Activated T-helper 1 cell treated with anti-CD3 and anti-CD28 coated beads, Interleukin-2, amount 50 U/mL, for 16 hours (primary cell): Measurements from ENCODE around the gene SPTBN5.
A peak's percentile ranks its signal among the peaks of the same experiment; 100 is the strongest.

Source experiments
- DNase-seq, 2 donors: peaks; one replicate each; pipeline ENCODE4 v3.0.0-alpha.2; 2020; ENCODE audit warnings: low read depth in 1 of 2, low spot score in 1 of 2

SPTBN5 gene

GRCh38 chr15:41885321-41885720 is 8.5 kb downstream of the SPTBN5 start:
- DNase-seq: no peak

DNA sequence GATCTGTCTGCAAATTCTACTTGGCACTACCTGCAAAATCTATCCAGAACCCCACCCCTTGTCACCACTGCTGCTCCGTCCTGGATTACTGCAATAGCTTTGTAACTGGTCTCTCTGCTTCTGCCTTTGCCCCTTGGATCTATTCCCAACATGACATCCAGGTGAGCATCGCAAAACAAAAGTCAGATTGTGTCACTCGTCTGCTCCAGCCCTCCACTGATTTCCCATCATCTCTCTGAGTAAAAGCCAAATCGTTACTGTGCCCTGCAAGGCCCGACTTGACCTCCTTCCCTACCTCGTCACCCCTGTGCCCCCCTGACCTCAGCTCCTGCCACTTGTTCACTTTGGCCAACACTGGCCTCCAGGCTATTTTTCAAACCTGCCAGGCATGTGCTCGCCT is 9.4 kb downstream of the SPTBN5 start:
- no peak for DNase-seq

- DNase-seq: no peak
These were observed 10.4 kb downstream of the SPTBN5 start for GRCh38 chr15:41883484-41883825.

- DNase-seq: no peak
These were observed 11.0 kb downstream of the SPTBN5 start for GRCh38 chr15:41882689-41883483.

DNA sequence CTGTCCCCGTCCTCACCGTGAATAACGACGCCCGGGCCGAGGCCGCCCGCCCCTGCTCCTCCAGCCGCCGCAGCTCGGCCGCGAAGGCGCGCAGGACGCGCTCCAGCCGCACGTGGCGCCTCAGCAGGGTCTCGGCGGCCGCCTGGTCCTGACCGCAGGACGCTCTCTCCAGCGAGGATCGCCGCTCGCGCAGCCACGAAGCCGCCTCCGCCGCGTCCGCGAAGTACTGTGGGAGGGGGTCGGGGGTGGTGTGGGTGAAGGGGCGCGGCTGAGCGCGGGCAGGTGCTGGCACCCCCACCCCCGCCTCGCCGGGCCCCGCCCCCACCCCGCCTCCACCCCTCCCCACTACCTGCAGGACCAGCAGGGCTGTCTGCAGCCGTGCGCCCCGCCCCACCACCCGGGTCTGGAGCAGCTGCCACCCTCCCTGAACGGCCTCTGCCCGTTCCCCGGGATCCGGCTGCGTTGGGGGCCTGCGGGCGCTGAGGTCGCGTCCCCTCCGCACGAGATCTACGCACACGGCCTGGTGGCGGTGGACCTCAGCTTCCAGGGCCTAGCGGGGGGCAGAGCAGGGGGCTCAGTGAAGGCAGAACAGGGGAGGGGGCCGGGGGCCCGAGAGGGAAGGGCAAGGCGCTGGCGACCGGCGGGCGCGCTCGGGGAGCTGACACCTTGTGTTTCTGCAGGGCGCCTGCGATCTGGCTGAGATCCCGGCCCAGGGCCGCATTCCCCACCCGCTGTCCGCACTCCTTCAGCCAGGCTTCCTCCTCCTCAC is 11.7 kb downstream of the SPTBN5 start:
- no peak for DNase-seq

DNA sequence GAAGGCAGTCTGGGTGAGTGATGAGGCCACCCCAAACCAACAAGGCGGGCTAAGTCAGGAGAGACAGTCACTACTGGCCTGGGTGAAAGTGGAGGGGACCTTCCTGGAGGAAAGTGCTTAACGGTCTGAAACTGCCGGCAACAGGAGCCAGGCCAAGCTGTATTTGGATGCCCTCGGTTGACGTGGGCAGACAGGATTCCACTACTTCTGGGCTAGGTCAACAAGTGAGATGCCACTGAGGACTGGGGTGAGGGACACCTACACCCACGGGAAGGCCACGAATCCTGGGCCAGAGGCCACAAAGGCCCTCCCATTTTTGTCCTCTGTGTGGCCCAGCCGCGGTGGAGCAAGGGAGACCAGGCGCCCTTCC is 12.3 kb downstream of the SPTBN5 start:
- no peak for DNase-seq

GRCh38 chr15:41881086-41881485 is 12.8 kb downstream of the SPTBN5 start:
- DNase-seq: no peak

DNA sequence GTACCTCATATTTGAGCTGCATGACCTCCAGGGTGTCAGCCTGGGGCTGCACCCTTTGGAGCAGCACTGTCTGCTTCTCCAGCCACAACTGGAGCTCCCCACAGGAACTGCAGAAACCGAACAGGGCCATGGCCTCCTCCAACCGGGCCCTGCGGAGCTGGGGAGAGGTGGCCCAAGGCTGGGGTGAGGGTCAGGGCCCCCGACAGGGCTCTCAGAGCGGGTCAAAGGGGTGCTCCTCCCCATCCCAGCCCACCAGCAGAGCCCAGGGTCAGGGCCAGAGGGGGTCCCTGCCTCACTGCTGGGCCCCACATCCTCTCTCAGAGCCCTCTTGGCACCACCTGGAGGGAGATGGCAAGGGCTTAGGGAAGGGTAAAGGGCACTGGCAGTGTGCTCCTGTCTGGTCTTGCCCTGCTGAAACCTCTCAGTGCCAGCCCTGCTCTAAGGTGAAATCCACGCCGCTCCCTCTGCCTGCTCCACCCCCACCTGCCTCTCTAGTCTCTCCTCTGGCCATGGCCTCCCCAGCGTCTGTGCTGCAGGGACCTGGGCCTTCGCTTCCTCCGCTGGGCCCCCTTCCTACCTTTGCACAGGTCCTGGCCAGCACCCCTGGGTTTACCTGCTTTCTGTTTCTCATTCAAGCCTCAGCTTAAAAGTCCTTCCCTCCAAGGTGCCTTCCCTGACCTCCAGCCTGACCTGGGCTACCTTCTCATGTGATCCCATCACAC is 13.5 kb downstream of the SPTBN5 start:
- DNase-seq: no peak

- DNase-seq: no peak
These were observed 14.5 kb downstream of the SPTBN5 start for GRCh38 chr15:41879321-41879845.

DNA sequence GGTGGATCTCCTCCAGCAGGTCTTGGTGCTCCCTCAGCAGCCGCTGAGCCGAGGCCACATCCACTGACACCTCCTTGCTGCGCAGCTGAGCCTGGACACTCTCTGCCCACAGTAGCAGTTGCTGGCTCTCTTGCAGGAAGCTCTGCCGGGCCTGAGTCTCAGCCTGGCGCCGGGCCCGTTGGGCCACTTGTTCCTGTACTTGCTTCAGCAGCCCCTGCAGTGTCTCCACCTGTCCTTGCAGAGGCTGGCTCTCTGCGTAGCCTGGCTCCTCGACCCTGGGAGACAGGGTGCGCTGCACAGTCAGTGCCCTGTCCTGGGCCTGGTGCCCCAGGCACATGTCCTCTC is 15.5 kb downstream of the SPTBN5 start:
- DNase-seq: no peak

DNA sequence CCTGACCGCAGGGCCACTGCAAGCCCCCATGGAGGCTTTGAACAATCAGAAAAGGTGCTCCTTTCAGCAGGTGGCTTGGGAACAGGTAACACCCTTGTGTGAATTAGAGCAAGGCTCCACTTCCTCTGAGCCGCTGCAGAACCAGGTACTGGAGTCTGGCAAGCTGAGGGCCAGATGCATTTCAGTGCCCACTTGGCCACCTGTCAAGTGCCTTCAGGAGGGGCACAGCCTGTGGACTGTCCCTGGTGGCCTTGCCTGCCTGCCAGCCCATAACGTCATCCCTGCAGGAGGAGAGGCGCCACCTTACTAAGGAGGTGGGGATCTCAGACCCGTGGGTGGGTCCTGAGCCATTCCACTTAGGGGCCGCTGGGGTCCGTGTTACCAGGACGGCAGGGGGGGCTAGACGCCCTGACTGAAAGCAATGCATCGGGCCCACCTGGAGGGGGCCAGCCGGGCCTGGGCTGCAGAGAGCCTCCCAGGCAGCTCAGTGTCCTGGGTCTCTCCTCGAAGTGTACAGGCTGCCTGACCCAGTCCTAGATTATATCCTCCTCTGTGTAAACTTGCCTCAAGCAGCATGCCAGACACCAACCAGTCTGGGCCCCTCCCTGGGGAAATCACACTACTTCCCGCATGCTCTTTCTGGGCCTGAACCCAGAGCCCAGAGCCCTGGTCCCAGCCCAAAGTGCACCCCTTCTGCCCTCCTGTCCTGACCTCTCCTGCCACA is 16.1 kb downstream of the SPTBN5 start:
- DNase-seq: no peak

- DNase-seq: no peak
These were observed 17.2 kb downstream of the SPTBN5 start for GRCh38 chr15:41876689-41877088.

GRCh38 chr15:41876007-41876406 is 17.8 kb downstream of the SPTBN5 start:
- DNase-seq: no peak

- DNase-seq: no peak
These were observed 19.1 kb downstream of the SPTBN5 start for GRCh38 chr15:41874736-41875135.

- DNase-seq: no peak
These were observed 20.1 kb downstream of the SPTBN5 start for GRCh38 chr15:41873711-41874110.

- DNase-seq: no peak
These were observed 21.6 kb downstream of the SPTBN5 start for GRCh38 chr15:41872166-41872747.

- DNase-seq: no peak
These were observed 22.5 kb downstream of the SPTBN5 start for GRCh38 chr15:41871175-41871905.

DNA sequence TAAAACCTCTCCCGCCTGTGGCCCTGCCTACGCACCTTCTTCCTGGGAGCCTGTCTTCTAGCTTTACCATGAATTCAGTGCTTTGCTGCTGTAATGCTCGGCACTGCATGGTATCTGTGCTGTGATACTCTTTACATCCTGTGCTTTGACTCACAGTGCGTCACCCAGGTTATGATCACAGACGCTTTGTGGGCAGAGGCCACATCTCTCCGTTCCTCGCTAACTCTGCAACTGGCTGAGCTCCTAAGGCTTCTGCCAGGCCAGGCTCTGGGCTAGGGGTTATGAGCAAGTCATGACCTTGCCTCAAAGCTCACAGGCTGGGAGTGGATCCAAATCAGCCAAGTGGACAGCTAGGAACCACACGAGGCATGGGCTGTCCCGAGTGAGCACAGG is 23.2 kb downstream of the SPTBN5 start:
- peak in 1 of 2 donors; percentile 41 for DNase-seq

DNA sequence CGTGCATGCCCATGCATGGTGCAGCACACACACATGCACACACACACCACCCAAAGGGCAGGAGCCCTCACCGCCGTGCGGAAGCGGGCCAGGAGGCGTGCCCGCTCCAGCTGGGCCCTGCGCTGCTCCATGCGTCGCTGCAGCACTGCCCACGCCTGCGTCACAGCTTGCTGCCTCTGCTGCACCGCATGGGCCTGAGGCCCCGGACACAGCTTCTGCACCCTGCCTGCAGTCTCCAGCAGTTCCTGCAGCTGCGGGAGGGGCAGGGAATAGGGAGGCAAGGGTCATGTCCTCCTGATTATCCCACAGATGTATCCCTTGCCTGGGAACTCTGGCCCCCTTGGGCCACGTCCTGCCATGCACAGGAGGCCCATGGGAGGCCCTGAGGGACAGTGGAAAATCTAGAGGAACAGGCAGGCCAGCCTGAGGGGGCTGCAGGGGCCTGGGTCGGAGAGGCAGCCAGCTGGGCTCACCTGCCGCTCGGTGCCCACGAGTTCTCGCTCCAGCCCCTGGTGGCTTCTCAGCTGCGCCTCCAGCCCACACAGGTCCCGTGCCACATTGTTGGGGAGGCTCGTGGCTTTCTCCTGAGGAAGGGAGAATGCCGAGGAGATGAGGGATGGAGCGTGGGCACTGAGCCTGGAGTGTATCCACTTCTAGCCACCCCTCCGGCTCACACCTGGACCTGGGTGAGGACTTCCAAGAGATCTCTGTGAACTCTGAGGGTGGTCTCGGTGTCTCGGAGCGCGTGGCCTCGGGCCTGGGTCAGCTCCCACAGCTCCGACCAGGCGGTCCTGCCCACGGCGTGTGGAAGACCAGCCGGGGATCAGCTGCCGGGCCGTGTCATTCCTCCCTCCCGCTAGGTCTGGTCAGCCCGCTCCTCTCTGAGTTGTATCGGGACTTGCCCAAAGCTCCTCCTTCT is 23.8 kb downstream of the SPTBN5 start:
- no peak for DNase-seq
